ENCODE data around the gene RPTOR.

The RPTOR gene

GRCh38 chr17:81009136-81009535 lies 464.5 kb downstream of the RPTOR start:
- no peak overlapping the region for H3K4me3 ChIP-seq (ENCODE audit: low read depth, low read length)
- DNase-seq (ENCODE audit: low read depth, low spot score) = no peak
- POLR2A ChIA-PET = no interaction called here
- TF ChIP-seq CTCF (IDR thresholded peaks at IDR 0.05; ENCODE audit: insufficient read depth, low read length, missing control alignments) = no peak
- CTCF ChIA-PET = interaction anchor here (1.1 to 9.0 kb wide), 3 partner anchors 13 to 93 kb away, joined by 3 to 63 read pairs (median 23); no protein-coding TSS in a partner anchor

DNA sequence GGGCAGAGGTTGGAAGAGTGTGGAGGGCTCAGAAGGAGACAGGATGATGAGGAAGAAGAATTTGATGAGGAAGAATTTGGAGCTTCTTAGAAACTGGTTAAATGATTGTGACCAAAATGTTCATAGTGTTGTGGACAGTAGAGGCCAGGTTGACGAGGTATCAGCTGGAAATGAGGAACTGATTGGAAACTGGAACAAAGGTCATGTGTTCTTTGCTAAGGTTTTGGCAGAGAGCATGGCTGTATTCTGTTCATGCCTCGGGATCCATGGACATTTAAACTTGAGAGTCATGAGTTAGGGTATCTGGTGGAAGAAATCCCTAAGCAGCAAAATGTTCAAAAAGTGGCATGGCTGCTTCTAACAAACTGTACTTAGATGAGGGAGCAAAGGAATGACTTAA lies 466.3 kb downstream of the RPTOR start:
- CTCF ChIA-PET = interaction anchor here (3.5 to 9.0 kb wide), 3 partner anchors 11 to 92 kb away, joined by 21 to 63 read pairs (median 23); no protein-coding TSS in a partner anchor

DNA sequence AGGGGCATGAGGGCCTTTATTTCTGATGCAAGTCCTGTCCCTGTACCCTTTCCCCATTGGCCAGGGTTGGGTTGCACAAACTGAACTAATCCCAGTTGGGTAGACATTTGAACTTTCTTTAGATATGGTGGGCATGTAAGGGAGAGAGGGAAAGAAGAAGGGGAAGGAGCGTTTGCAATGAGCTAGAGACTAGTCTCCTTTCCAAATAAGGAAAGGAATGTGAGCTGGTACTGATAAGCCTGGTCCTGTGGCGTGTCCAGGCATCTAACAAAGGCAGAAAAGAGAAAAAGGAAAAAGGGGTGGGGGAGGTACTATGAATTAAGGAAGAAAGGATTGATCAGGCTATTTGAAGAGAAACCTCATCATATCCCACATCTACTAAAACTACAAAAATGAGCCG lies 467.3 kb downstream of the RPTOR start:
- CTCF ChIA-PET = interaction anchor here (1.3 to 9.0 kb wide), 4 partner anchors 10 to 91 kb away, joined by 3 to 63 read pairs (median 22); no protein-coding TSS in a partner anchor
- no peak for TF ChIP-seq CTCF (IDR thresholded peaks at IDR 0.05; ENCODE audit: insufficient read depth, low read length, missing control alignments)
- DNase-seq (ENCODE audit: low read depth, low spot score) = no peak
- no peak overlapping the region for H3K4me3 ChIP-seq (ENCODE audit: low read depth, low read length)
- POLR2A ChIA-PET = no interaction called here

More for the DNA sequence above, 466.3 kb downstream of the RPTOR start:
- no peak for DNase-seq (ENCODE audit: low read depth, low spot score)
- POLR2A ChIA-PET = no interaction called here
- TF ChIP-seq CTCF (IDR thresholded peaks at IDR 0.05; ENCODE audit: insufficient read depth, low read length, missing control alignments) = no peak
- no peak overlapping the region for H3K4me3 ChIP-seq (ENCODE audit: low read depth, low read length)

DNA sequence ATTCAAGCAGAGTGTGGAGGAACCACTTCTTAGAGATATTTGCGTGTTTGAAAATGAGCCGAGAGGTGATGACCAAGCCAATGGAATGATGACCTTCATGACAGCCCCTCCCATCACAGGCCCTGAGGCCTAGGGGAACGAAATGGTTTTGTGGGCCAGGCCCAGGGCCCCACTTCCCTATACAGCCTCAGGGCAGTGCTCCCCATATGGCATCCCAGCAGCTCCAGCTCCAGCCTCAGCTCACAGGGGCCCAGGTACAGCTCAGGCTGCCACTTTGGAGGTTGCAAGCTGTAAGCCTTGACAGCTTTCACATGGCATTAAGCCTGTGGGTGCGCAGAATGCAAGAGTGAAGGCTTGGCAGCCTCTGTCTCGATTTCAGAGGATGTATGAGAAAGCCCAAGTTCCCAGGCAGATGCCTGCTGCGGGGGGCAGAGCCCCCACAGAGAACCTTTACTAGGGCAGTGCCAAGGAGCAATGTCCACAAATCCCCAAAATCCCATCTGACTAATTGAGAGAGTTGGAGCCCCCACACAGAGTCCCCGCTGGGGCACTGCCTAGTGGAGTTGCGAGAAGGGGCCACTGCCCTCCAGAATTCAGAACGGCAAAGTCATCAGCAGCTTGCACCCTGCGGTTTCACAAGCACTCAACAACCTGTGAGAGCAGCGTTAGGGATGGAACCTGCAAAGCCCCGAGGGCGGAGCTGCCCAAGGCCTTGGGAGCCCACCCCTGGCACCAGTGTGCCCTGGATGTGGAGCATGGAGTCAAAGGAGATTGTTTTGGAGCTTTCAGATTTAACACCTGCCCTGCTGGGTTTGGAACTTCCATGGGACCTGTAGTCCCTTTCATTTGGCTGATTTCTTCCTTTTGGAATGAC lies 468.2 kb downstream of the RPTOR start:
- TF ChIP-seq CTCF (IDR thresholded peaks at IDR 0.05; ENCODE audit: insufficient read depth, low read length, missing control alignments) = no peak
- ChIA-PET POLR2A (no interaction called here), CTCF (interaction anchor here (1.3 to 9.0 kb wide), 4 partner anchors 9 to 90 kb away, joined by 3 to 63 read pairs (median 22); no protein-coding TSS in a partner anchor)
- H3K4me3 ChIP-seq (ENCODE audit: low read depth, low read length) = no peak overlapping the region
- DNase-seq (ENCODE audit: low read depth, low spot score) = no peak

DNA sequence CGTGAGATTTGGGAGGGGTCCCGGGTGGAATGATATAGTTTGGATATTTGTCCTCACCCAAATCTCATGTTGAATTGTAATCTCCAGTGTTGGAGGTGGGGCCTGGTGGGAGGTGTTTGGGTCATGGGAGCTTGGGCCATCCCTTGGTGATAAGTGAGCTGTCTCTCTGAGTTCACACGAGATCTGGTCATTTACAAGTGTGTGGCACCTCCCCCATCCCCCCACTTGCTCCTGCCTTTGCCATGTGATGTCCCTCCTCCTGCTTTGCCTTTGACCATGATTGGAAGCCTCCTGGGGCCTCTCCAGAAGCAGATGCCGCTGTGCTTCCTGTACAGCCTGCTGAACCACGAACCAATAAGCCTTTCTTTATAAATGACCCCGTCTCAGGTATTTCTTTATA lies 469.0 kb downstream of the RPTOR start:
- H3K4me3 ChIP-seq (ENCODE audit: low read depth, low read length) = no peak overlapping the region
- ChIA-PET CTCF (interaction anchor here (5.4 to 9.0 kb wide), 2 partner anchors 8 to 89 kb away, joined by 23 to 63 read pairs; no protein-coding TSS in a partner anchor), POLR2A (no interaction called here)
- TF ChIP-seq CTCF (IDR thresholded peaks at IDR 0.05; ENCODE audit: insufficient read depth, low read length, missing control alignments) = no peak
- no peak for DNase-seq (ENCODE audit: low read depth, low spot score)

GRCh38 chr17:81015136-81015535 lies 470.5 kb downstream of the RPTOR start:
- no peak overlapping the region for H3K4me3 ChIP-seq (ENCODE audit: low read depth, low read length)
- ChIA-PET POLR2A (no interaction called here), CTCF (interaction anchor here (0.8 to 2.1 kb wide), 6 partner anchors 9 to 87 kb away, joined by 3 to 15 read pairs (median 5); no protein-coding TSS in a partner anchor)
- DNase-seq (ENCODE audit: low read depth, low spot score) = no peak
- no peak for TF ChIP-seq CTCF (IDR thresholded peaks at IDR 0.05; ENCODE audit: insufficient read depth, low read length, missing control alignments)
